ENCODE measurements around the gene PEPD.

Gene PEPD

DNA sequence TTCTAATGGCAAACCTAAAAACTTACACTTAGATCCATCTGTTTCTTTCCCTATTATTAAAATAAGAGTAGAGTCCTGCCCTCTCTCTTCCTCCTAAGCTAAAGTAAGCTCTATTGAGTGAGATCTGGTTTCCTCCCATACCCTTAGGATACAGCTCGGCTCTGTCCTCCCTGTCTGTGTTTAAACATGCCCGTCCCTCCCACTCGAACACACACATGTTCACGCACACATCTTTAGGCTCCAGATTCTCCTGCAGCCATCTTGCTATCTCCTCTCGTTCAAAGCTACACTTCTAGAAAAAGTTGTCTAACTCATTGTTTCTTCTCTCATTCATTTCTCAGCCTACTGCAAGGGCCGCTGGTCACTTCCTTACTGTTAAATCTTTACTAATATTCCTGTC lies 163.2 kb downstream of the PEPD start:
- DNase-seq (ENCODE audit: low read depth): no peak

DNA sequence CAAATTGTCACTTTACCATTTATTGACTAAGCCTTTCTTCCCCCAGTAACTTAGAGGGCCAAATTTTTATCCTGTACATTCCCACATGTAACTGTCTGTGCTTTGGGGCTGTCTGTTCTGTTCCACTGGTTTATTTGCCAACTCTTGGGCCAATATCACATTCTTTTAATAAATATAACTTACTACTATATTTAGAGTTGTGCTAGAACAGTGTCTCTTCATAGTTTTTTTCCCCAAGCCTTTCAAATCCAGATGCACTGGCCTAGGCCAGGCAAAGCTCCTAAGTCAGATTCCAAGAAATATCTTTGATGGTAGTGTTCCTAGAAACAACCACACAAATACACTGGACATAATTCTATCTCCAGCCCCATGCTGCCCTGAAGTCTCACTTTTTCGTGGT lies 164.0 kb downstream of the PEPD start:
- DNase-seq (ENCODE audit: low read depth): no peak

DNA sequence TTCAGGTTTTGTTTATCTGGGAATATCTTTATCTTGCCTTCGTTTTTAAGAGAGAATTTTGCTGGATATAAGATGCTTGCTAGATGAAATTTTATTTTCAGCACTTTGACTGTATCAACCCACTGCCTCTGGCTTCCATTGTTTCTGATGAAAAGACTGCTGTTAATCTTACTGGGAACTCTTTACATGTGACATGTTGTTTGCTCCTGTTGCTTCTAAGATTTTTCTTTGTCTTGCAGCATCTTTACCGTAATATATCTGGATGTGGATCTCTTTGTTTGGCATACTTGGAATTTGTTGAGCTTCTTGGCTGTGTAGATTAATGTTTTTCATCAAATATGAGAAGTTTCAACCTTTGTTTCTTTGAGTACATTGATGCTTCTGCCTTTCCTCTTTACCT lies 166.1 kb downstream of the PEPD start:
- DNase-seq (ENCODE audit: low read depth): no peak

DNA sequence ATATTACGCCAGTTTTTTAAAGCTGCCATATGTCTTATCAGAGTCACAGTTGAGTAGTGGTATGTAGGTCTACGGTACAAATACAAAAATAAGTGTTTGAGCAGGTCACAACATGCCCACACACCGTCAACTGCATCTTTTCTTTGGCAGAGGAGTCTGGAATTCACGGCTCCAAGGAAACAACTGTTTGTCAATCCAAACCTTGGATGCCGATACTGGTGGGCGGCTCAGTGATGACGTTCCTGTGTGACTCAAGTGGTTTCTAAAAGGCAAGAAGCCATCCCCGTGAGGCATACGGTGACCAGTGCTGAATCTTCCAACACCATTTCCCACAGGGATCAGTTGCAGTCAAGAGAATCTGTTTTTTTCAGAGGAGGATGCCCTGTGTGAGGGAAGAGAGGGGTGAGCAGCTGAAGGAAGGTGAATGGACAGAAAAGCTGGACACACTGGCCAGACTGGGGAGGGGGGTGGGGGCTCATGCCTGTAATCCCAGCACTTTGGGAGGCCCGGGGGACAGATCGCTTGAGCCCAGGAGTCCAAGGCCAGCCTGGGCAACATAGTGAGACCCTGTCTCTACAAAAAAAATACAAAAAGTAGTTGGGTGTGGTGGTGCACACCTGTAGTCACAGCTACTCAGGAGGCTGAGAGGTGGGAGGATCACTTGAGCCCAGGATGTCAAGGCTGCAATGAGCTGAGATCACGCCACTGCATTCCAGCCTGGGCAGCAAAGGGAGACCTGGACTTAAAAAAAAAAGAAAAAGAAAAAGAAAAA lies 170.9 kb downstream of the PEPD start:
- no peak for DNase-seq (ENCODE audit: low read depth)

DNA sequence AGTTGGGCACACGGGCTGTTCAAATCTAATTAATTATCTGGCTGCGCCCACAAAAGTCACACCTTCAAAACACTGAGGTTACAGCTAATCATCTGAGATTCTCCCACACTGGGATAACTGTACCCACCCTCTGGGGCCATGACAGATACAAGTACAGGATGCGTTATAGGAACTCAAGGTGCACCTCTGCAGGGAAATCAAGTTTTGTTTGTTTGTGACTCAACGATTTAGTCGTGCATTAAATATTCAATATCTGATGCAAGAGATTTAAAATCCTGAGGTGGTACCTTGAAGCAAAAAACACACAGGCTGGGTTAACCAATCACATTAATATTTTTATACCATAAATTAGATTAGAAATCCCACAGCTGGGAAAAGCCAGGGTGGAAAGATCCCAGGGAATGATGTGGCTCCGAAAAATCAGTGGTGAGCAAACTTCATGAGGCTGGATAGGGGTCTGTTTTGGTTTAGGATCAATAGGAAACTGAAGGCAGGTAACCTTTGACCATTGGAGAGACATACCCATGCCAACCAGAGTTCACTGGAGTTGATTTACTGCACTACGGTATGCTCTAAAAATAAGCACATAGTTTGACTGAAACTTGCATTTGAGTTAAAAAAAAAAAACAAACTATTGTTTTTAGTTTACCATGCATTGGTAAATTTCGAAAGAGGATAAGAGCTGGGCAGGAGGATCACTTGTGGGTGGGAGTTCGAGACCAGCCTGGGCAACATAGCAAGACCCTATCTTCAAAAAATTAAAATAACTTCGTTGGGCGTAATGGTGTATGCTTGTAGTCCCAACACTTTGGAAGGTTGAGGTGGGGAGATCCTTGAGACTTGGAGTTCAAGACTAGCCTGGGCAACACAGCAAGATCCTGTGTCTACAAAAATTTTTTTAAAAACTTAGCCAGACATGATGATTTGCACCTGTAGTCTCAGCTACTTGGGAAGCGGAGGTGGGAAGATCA lies 172.0 kb downstream of the PEPD start:
- no peak for DNase-seq (ENCODE audit: low read depth)

DNA sequence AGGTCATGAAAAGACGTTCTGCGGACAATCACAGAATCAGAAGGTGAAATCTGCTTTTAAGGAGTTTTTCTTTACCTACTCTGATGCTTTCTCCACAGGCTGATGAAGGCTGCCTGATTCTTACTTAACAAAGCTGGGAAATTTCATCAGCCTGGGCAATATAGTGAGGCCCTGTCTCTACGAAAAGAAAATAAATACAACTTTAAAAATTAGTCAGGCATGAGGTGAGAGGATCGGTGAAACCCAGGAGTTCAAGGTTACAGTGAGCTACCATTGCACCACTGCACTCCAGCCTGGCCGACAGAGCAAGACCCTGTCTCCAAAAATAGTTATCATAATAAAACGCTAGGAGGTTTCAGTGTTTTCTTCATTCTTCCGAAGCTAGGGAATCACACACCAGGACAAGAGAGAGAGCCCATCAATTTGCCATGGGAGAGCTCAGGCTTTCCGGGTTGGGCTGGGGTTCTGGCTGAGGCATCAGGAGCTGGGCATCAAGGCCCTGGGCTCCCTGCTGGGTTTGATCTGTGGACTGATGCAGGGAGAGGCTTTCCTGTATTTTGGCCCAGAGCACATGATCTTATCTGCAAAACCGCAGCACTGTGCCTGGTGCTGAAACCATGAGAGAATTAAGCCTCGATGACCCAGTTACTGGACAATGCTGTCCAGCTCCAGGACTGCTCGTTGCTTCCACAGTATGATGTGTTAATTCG lies 173.1 kb downstream of the PEPD start:
- DNase-seq (ENCODE audit: low read depth): no peak

DNA sequence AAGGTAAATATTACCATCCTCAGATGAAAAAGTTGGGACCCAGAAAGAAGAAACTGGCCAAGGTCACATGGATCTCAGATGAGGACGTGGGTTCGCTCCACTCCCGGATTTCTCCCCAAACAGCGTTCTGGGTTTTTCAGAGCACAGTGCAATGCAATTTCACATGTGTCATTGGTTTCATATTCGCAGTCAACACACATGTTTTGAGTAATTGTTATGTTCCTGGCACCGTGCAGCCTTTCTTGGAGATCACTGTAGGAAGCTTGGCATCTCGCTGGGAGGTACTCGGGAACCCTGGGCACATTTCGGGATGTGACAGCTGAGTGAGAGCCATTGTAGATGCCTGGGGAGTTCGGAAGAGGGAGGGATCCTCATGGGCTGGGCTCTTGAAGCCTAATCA lies 174.3 kb downstream of the PEPD start:
- no peak for DNase-seq (ENCODE audit: low read depth)

DNA sequence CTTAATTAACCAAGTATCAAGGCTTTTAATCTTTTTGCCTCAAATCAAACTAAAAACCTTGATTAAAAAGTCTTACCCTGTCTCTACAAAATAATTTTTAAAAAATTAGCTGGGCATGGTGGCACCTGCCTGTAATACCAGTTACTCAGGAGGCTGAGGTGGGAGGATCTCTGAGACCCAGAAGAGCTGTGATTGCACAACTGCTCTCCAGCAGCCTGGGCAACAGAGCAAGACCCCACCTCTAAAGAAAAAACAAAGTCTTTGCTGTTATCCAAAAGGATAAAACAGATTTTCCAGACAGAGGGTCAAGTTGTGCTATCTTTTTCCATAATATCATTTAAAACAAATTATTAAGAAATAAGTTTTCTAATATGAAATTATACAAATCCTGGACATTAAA lies 174.9 kb downstream of the PEPD start:
- no peak for DNase-seq (ENCODE audit: low read depth)

DNA sequence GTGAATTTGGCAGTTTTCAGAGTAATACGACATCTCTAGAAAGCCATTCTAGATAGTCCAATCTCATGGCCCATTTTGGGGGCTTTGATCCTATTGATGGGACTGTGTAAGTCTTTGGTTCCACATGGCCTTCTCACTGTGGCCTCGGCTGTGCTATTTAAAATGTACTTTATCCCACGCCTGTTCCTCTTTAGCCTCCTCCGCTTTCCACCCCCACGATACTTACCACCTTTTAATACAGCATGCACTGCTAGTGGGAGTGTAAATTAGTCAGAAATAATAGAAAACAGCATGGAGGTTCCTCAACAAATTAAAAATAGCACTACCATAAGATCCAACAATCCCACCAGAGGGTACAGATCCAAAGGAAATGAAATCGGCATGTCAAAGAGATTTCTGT lies 176.4 kb downstream of the PEPD start:
- DNase-seq (ENCODE audit: low read depth): no peak

DNA sequence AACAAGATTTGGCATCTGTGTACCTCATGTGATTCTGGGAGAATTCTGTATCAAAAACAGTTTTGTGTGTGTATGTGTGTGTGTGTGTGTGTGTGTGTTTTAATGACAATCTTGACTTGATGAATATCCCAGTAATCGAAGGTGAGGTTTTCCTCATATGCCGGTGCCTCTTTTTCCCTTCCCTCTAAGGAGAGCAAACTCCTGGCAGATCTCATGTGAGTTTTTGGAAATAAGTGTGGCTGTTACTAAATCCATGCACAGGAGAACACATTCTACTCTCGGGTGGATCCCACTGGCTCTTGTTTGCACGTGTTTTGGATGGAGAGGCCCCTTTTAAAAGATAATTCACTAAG lies 177.0 kb downstream of the PEPD start:
- DNase-seq (ENCODE audit: low read depth): no peak

DNA sequence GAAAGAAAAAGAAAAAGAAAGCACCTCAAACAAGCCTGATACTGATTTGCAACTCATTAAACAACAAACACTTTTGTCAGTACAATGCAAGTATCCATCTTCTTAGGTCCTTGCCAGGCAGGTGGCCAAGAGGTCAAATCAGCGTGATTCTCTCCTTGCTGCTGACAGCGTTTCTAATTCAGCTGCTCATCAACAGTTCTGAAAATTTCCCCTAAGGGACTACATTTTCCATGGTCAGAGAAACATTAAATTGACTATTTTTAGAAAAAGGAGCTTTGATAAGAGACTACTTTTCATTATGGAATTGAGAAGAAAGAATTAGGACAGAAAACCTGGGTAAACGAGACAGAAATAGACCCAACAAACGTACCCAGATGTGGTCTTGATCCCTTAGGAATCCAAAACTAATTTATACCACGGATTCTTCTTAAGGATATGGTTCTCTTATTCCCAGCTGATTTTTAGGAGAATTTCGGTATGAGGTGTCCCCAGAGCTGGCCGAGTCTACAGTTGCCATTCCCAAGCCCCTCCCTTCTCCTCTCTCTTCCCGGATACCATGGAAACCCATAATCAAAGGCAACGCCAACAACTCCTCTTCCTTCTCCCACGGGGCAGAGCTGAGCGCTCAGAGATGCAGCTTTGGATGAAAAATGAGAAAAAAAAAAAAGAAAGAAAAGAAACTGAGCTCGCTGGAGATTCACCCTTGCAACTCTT lies 177.6 kb downstream of the PEPD start:
- DNase-seq (ENCODE audit: low read depth): no peak

DNA sequence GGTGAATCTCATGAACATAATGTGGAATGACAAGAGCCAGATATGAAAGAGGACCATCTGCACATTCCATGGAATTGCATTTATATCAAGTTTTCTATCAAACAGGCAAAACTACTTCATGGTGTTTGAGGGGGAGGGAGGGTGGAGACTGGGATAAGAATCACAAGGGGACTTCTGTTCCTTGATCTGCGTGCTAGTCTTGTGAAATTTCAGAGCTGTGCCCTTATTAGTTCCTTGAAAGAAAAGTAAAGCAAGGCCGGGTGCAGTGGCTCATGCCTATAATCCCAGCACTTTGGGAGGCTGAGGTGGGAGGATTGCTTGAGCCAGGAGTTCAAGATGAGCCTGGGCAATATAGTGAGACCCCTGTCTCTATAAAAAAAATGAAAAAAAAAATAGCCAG lies 178.3 kb downstream of the PEPD start:
- no peak for DNase-seq (ENCODE audit: low read depth)

DNA sequence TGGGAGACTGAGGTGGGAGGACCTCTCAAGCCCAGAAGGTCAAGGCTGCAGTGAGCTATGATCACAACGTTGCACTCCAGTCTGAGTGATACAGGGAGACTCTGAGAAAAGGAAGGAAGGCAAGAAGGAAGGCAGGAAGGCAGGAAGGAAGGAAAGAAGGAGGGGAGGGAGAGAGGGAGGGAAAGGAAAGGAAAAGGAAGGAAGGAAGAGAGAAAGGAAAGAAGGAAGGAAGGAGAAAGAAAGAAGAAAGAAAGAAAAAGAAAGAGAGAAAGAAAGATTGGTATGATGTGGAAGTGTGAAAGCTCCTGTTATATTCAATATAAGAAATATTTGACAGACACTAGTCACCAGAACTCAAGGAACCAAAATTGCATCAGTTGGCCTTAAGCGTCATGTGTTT lies 180.6 kb downstream of the PEPD start:
- DNase-seq (ENCODE audit: low read depth): no peak

DNA sequence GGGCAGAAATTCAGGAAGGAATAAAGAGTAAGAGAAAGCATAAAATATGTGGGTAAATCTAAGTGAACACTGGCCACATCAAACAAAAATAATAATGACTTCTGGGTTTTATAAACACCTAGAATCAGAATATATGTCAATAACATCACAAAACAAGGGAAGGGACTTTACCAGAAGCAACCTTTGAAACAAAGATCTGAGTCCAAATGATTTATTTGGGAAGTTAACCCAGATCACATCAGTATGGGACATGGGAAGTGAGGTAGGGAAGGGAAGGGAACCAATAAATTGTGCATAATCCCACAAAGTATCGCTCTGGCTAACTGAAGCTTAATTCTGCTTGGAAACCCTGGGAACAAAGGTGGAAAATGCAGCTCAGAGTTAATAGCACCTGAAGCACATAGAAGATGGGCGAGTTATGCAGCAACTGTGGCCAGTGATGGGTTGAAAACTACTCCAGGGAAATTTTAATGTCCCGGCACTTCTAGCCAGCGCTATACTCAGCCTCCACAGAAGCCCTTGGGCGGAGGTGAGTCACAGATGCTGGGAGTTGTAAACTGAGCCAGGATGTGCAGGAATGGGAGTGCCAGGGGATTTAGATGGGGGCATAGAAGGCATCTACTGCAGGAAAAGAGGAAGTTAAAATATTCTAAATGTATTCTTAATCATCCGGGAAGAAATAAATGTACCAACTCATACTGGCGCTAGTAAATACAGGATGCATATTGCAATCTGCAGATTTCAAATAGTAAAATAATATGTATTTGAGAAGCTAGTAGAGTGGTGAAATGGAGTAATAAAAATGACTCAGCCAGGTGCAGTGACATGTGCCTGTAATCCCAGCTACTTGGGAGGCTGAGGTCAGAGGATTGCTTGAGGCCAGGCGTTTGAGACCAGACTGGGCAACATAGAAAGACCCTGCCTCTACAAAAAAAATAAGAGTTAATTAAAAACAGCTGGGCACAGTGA lies 182.3 kb downstream of the PEPD start:
- DNase-seq (ENCODE audit: low read depth): no peak

Data from stimulated activated CD8-positive, alpha-beta memory T cell treated with anti-CD3 and anti-CD28 coated beads, Interleukin-15, amount 100 ng/mL, for 1 hour (primary cell).